Right kidney (tissue), 9 donors: ENCODE results near the gene COA5.

ENCODE experiments used
- DNase-seq: peaks from one replicate; pipeline ENCODE4 v3.0.0-alpha.2; 2016
- long read RNA-seq, 8 donors: transcript quantifications; one replicate each; lab custom pipeline, GENCODE V29; 2026

Gene COA5
- long read RNA-seq, donor 1, transcript COA5-204 (2 exons, 958 nt), result minor isoform, 6 of 88 reads
- long read RNA-seq, donor 1, transcript COA5-201 (3 exons, 1,754 nt), result major isoform, 72 of 88 reads
- long read RNA-seq, donor 1, partial matches to known transcripts, result 9 of 88 reads
- long read RNA-seq, donor 1, other reads (novel, unspliced or antisense), result 0 of 88 reads
- long read RNA-seq, donor 2, transcript COA5-201 (3 exons, 1,754 nt), result major isoform, 34 of 77 reads
- long read RNA-seq, donor 2, partial matches to known transcripts, result 12 of 77 reads
- long read RNA-seq, donor 2, other reads (novel, unspliced or antisense), result 28 of 77 reads
- long read RNA-seq, donor 3, transcript COA5-201 (3 exons, 1,754 nt), result major isoform, 23 of 28 reads
- long read RNA-seq, donor 3, partial matches to known transcripts, result 0 of 28 reads
- long read RNA-seq, donor 3, other reads (novel, unspliced or antisense), result 0 of 28 reads
- long read RNA-seq, donor 4, transcript COA5-201 (3 exons, 1,754 nt), result major isoform, 35 of 45 reads
- long read RNA-seq, donor 4, partial matches to known transcripts, result 5 of 45 reads
- long read RNA-seq, donor 4, other reads (novel, unspliced or antisense), result 0 of 45 reads
- long read RNA-seq, donor 5, transcript COA5-201 (3 exons, 1,754 nt), result major isoform, 49 of 55 reads
- long read RNA-seq, donor 5, partial matches to known transcripts, result 0 of 55 reads
- long read RNA-seq, donor 5, other reads (novel, unspliced or antisense), result 0 of 55 reads
- long read RNA-seq, donor 6, transcript COA5-201 (3 exons, 1,754 nt), result major isoform, 46 of 53 reads
- long read RNA-seq, donor 6, partial matches to known transcripts, result 0 of 53 reads
- long read RNA-seq, donor 6, other reads (novel, unspliced or antisense), result 0 of 53 reads
- long read RNA-seq, donor 7, transcript COA5-204 (2 exons, 958 nt), result minor isoform, 15 of 195 reads
- long read RNA-seq, donor 7, transcript COA5-201 (3 exons, 1,754 nt), result major isoform, 53 of 195 reads
- long read RNA-seq, donor 7, partial matches to known transcripts, result 38 of 195 reads
- long read RNA-seq, donor 7, other reads (novel, unspliced or antisense), result 87 of 195 reads
- long read RNA-seq, donor 8, transcript COA5-204 (2 exons, 958 nt), result minor isoform, 6 of 52 reads
- long read RNA-seq, donor 8, transcript COA5-201 (3 exons, 1,754 nt), result major isoform, 46 of 52 reads
- long read RNA-seq, donor 8, partial matches to known transcripts, result 0 of 52 reads
- long read RNA-seq, donor 8, other reads (novel, unspliced or antisense), result 0 of 52 reads

- peak; percentile 98 for DNase-seq
Observed at GRCh38 chr2:98608116-98608961, at the start of gene COA5, which contains the start of gene UNC50. Gene COA5 (minus strand): TSS chr2:98608512. CDS start chr2:98608405, 107 bp downstream. Gene UNC50 (plus strand): TSS chr2:98608589. CDS start chr2:98609760, 1,171 bp downstream.

- DNase-seq, result no peak
Observed at GRCh38 chr2:98656800-98657199, 48.5 kb upstream of the COA5 start.

GRCh38 chr2:98654699-98655495, 46.6 kb upstream of the COA5 start:
- no peak for DNase-seq

- no peak for DNase-seq
Observed at GRCh38 chr2:98650998-98651397, 42.7 kb upstream of the COA5 start.

GRCh38 chr2:98649992-98650375, 41.7 kb upstream of the COA5 start:
- DNase-seq, result no peak

- peak; percentile 66 for DNase-seq
Observed at GRCh38 chr2:98649135-98649991, 41.1 kb upstream of the COA5 start.

- DNase-seq, result no peak
Observed at GRCh38 chr2:98648451-98648850, 40.1 kb upstream of the COA5 start.

GRCh38 chr2:98647636-98648035, 39.3 kb upstream of the COA5 start:
- DNase-seq, result no peak

GRCh38 chr2:98643496-98644100, 35.3 kb upstream of the COA5 start:
- DNase-seq, result no peak

- DNase-seq, result no peak
Observed at GRCh38 chr2:98637401-98638147, 29.3 kb upstream of the COA5 start.

- DNase-seq, result no peak
Observed at GRCh38 chr2:98634406-98635092, 26.2 kb upstream of the COA5 start.

GRCh38 chr2:98632351-98632750, 24.0 kb upstream of the COA5 start:
- no peak for DNase-seq

GRCh38 chr2:98623657-98624056, 15.3 kb upstream of the COA5 start:
- no peak for DNase-seq

- DNase-seq, result no peak
Observed at GRCh38 chr2:98617149-98617548, 8.8 kb upstream of the COA5 start.

- no peak for DNase-seq
Observed at GRCh38 chr2:98615481-98615880, 7.2 kb upstream of the COA5 start.

GRCh38 chr2:98614024-98614739, 5.9 kb upstream of the COA5 start:
- DNase-seq, result no peak
